SK-N-SH (cell line): ENCODE results near the gene SLC27A3.

Experiments
- EZH2phosphoT487 ChIP-seq: fragments of 200-600 bp; sonication (generic); IDR thresholded peaks from 2 replicates; pipeline ENCODE4 v1.6.1; 2017; ENCODE audit warnings: low read depth, mixed run types, mild to moderate bottlenecking, antibody characterized with exemption, moderate library complexity, borderline replicate concordance
- GABPA ChIP-seq: IDR thresholded peaks from 2 replicates; pipeline ENCODE4 v1.4.0; 2012; ENCODE audit warnings: low read depth, mild to moderate bottlenecking
- NRF1 ChIP-seq: IDR thresholded peaks from 2 replicates; pipeline ENCODE4 v1.6.1; 2012; ENCODE audit warnings: low read depth, mild to moderate bottlenecking, low read length
- RAD21 ChIP-seq: IDR thresholded peaks from 2 replicates; pipeline ENCODE4 v1.6.1; 2012; ENCODE audit warnings: mild to moderate bottlenecking, low read length
- RCOR1 ChIP-seq: fragments of 150-350 bp; IDR thresholded peaks from 2 replicates; pipeline ENCODE4 v1.6.1; 2017; ENCODE audit warnings: antibody characterized with exemption, low read length
- RFX5 ChIP-seq: IDR thresholded peaks from 2 replicates; pipeline ENCODE4 v1.6.1; 2012; ENCODE audit warnings: mild to moderate bottlenecking, improper control_type of control experiment, low read length
- SMC3 ChIP-seq: IDR thresholded peaks from 2 replicates; pipeline ENCODE4 v1.6.1; 2012; ENCODE audit warnings: low read depth, low read length, improper control_type of control experiment
- YY1 ChIP-seq: IDR thresholded peaks from 2 replicates; pipeline ENCODE4 v1.4.0; 2012; ENCODE audit warnings: low read depth, mild to moderate bottlenecking
- TF ChIP-seq, protein P1 (sequence below): IDR thresholded peaks from 2 replicates; pipeline ENCODE4 v1.4.0; 2012; ENCODE audit warnings: low read depth, borderline replicate concordance
- TF ChIP-seq, protein P2 (sequence below): fragments of 200-600 bp; sonication (generic); IDR thresholded peaks from 2 replicates; pipeline ENCODE4 v1.6.1; 2017; ENCODE audit warnings: antibody characterized with exemption, mild to moderate bottlenecking, moderate library complexity
- TF ChIP-seq, protein P3 (sequence below): IDR thresholded peaks from 2 replicates; pipeline ENCODE4 v1.6.1; 2012; ENCODE audit warnings: mild to moderate bottlenecking, low read depth, low read length, moderate library complexity

DNA sequence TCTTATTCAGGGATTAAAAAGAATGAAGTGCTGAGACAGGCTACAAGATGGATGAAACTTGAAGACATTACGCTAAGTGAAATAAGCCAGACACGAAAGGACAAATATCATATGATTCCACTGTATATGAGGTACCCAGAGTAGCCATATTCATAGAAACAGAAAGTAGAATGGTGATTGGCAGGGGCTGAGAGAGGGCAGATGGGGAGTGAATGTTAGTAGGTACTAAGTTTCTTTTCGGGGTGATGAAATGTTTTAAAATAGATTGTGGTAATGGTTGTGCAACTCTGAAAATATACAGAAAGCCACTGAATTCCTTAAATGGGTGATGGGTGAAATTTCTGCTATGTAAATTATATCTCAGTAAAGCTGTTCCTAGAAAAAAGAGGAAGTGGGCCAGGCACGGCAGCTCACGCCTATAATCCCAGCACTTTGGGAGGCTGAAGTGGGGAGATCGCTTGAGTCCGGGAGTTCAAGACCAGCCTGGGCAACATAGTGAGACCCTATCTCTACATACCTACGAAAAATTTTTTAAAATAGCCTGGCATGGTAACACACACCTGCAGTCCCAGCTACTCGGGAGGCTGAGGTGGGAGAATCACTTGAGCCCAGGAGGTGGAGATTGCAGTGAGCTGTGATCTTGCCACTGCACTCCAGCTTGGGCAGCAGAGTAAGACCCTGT is 15.9 kb downstream of the SLC27A3 start:
- TF ChIP-seq RCOR1 (no peak), RAD21 (no peak), EZH2phosphoT487 (no peak), SMC3 (no peak), GABPA (no peak), YY1 (no peak), NRF1 (no peak), RFX5 (no peak)
- TF ChIP-seq, protein P1, sequence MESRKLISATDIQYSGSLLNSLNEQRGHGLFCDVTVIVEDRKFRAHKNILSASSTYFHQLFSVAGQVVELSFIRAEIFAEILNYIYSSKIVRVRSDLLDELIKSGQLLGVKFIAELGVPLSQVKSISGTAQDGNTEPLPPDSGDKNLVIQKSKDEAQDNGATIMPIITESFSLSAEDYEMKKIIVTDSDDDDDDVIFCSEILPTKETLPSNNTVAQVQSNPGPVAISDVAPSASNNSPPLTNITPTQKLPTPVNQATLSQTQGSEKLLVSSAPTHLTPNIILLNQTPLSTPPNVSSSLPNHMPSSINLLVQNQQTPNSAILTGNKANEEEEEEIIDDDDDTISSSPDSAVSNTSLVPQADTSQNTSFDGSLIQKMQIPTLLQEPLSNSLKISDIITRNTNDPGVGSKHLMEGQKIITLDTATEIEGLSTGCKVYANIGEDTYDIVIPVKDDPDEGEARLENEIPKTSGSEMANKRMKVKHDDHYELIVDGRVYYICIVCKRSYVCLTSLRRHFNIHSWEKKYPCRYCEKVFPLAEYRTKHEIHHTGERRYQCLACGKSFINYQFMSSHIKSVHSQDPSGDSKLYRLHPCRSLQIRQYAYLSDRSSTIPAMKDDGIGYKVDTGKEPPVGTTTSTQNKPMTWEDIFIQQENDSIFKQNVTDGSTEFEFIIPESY: no peak
- TF ChIP-seq, protein P2, sequence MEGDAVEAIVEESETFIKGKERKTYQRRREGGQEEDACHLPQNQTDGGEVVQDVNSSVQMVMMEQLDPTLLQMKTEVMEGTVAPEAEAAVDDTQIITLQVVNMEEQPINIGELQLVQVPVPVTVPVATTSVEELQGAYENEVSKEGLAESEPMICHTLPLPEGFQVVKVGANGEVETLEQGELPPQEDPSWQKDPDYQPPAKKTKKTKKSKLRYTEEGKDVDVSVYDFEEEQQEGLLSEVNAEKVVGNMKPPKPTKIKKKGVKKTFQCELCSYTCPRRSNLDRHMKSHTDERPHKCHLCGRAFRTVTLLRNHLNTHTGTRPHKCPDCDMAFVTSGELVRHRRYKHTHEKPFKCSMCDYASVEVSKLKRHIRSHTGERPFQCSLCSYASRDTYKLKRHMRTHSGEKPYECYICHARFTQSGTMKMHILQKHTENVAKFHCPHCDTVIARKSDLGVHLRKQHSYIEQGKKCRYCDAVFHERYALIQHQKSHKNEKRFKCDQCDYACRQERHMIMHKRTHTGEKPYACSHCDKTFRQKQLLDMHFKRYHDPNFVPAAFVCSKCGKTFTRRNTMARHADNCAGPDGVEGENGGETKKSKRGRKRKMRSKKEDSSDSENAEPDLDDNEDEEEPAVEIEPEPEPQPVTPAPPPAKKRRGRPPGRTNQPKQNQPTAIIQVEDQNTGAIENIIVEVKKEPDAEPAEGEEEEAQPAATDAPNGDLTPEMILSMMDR: no peak
- TF ChIP-seq, protein P3, sequence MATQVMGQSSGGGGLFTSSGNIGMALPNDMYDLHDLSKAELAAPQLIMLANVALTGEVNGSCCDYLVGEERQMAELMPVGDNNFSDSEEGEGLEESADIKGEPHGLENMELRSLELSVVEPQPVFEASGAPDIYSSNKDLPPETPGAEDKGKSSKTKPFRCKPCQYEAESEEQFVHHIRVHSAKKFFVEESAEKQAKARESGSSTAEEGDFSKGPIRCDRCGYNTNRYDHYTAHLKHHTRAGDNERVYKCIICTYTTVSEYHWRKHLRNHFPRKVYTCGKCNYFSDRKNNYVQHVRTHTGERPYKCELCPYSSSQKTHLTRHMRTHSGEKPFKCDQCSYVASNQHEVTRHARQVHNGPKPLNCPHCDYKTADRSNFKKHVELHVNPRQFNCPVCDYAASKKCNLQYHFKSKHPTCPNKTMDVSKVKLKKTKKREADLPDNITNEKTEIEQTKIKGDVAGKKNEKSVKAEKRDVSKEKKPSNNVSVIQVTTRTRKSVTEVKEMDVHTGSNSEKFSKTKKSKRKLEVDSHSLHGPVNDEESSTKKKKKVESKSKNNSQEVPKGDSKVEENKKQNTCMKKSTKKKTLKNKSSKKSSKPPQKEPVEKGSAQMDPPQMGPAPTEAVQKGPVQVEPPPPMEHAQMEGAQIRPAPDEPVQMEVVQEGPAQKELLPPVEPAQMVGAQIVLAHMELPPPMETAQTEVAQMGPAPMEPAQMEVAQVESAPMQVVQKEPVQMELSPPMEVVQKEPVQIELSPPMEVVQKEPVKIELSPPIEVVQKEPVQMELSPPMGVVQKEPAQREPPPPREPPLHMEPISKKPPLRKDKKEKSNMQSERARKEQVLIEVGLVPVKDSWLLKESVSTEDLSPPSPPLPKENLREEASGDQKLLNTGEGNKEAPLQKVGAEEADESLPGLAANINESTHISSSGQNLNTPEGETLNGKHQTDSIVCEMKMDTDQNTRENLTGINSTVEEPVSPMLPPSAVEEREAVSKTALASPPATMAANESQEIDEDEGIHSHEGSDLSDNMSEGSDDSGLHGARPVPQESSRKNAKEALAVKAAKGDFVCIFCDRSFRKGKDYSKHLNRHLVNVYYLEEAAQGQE: no peak
